Trophoblast cell (in vitro differentiated cells and primary cell): Measurements from ENCODE around the gene CARNS1.

Experiments
- DNase-seq, 2 donors: peaks; one replicate each; pipeline ENCODE4 v3.0.0-alpha.2; 2016
- H2AFZ ChIP-seq: 2 replicates; pipeline ENCODE4 v1.6.1; 2013; ENCODE audit warnings: low read length, moderate library complexity, mild to moderate bottlenecking; ENCODE audit not compliant: insufficient read depth, poor library complexity
- H2AK5ac ChIP-seq: 2 replicates; pipeline ENCODE4 v1.6.1; 2013; ENCODE audit warnings: mild to moderate bottlenecking, low read length
- H2BK120ac ChIP-seq: 2 replicates; pipeline ENCODE4 v1.6.1; 2013; ENCODE audit warnings: low read length, mild to moderate bottlenecking, moderate library complexity; ENCODE audit not compliant: insufficient read depth, poor library complexity
- H2BK12ac ChIP-seq: 2 replicates; pipeline ENCODE4 v1.6.1; 2013; ENCODE audit warnings: mild to moderate bottlenecking, low read length, moderate library complexity
- H2BK5ac ChIP-seq: 2 replicates; pipeline ENCODE4 v1.6.1; 2013; ENCODE audit warnings: low read length, low read depth, moderate library complexity, mild to moderate bottlenecking; ENCODE audit not compliant: poor library complexity
- H3K14ac ChIP-seq: 2 replicates; pipeline ENCODE4 v1.6.1; 2013; ENCODE audit warnings: mild to moderate bottlenecking, low read length
- H3K18ac ChIP-seq: 2 replicates; pipeline ENCODE4 v1.6.1; 2013; ENCODE audit warnings: mild to moderate bottlenecking, low read length
- H3K23ac ChIP-seq: 2 replicates; pipeline ENCODE4 v1.6.1; 2013; ENCODE audit warnings: low read length
- H3K27ac ChIP-seq: 2 replicates; pipeline ENCODE4 v1.5.1; 2013; ENCODE audit warnings: low read depth, mild to moderate bottlenecking, inconsistent platforms, low read length, moderate library complexity
- H3K27me3 ChIP-seq: 2 replicates; pipeline ENCODE4 v1.6.1; 2013; ENCODE audit warnings: inconsistent platforms, mild to moderate bottlenecking, low read length, moderate library complexity; ENCODE audit not compliant: insufficient read depth
- H3K36me3 ChIP-seq, 2 experiments: 1 replicate in 1 of 2; 2 replicates in 1 of 2; pipeline ENCODE4 v1.6.1; 2013; ENCODE audit warnings: low read length in 2 of 2, mild to moderate bottlenecking in 2 of 2, moderate library complexity in 1 of 2; ENCODE audit not compliant: insufficient read depth in 2 of 2, control insufficient read depth in 1 of 2
- H3K4ac ChIP-seq: 2 replicates; pipeline ENCODE4 v1.6.1; 2013; ENCODE audit warnings: low read depth, mild to moderate bottlenecking, low read length, moderate library complexity
- H3K4me1 ChIP-seq, 2 experiments: 1 replicate in 1 of 2; 2 replicates in 1 of 2; pipeline ENCODE4 v1.6.1; 2013; ENCODE audit warnings: low read length in 2 of 2, mild to moderate bottlenecking in 2 of 2, moderate library complexity in 1 of 2; ENCODE audit not compliant: insufficient read depth in 2 of 2, control insufficient read depth in 1 of 2
- H3K4me2 ChIP-seq: 2 replicates; pipeline ENCODE4 v1.6.1; 2013; ENCODE audit warnings: inconsistent platforms, mild to moderate bottlenecking, low read length, moderate library complexity
- H3K4me3 ChIP-seq: 2 replicates; pipeline ENCODE4 v1.5.1; 2013; ENCODE audit warnings: mild to moderate bottlenecking, low read depth, low read length, inconsistent platforms
- H3K79me1 ChIP-seq: one replicate; pipeline ENCODE4 v1.6.1; 2013; ENCODE audit warnings: low read length
- H3K79me2 ChIP-seq: 2 replicates; pipeline ENCODE4 v1.6.1; 2013; ENCODE audit warnings: low read length, mild to moderate bottlenecking; ENCODE audit not compliant: control insufficient read depth, insufficient read depth, poor library complexity
- H3K9ac ChIP-seq: 2 replicates; pipeline ENCODE4 v1.6.1; 2013; ENCODE audit warnings: mild to moderate bottlenecking, low read length
- H3K9me3 ChIP-seq: 2 replicates; pipeline ENCODE4 v1.6.1; 2013; ENCODE audit warnings: low read depth, mild to moderate bottlenecking, control low read depth, inconsistent platforms, low read length; ENCODE audit not compliant: insufficient read depth
- H4K12ac ChIP-seq: 2 replicates; pipeline ENCODE4 v1.6.1; 2013; ENCODE audit warnings: low read depth, mild to moderate bottlenecking, low read length, moderate library complexity
- H4K8ac ChIP-seq: 2 replicates; pipeline ENCODE4 v1.6.1; 2013; ENCODE audit warnings: low read depth, mild to moderate bottlenecking, low read length, moderate library complexity
- H4K91ac ChIP-seq: one replicate; pipeline ENCODE4 v1.6.1; 2013; ENCODE audit warnings: low read depth, mild to moderate bottlenecking, low read length, moderate library complexity
- WGBS: extraction: QIAGEN DNeasy Blood & Tissue Kit; methylation state at CpG from one replicate; pipeline ENCODE4 v1.1.7; 2013; ENCODE audit warnings: missing lambda C conversion rate; ENCODE audit not compliant: insufficient read length, insufficient coverage; ENCODE audit errors: extremely low coverage; 5-methylcytosine and 5-hydroxymethylcytosine counted together

Gene CARNS1

DNA sequence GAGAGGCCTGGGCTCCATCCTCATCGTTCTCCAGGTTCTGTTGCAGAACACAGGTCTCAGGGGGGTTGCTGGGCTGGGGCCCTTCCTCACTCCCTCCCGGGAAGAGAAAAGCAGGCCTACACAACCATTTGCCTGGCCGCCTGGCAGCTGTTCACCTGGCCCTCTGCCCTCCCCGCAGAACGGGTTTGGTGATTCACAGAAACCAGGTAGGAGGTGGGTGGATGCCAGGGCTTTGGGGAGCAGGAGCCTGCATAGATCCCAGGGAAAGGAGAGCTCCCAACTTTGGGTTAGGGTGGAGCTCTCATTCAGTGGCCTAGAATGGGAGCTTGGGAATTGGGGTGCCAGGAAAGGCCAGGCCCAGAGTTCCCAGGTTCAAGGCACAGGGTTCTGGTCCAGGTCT lies 52.6 kb downstream of the CARNS1 start:
- Histone ChIP-seq H2BK12ac (no peak overlapping the region), H2BK120ac (no peak overlapping the region), H3K27me3 (no peaks in the 10 kb centered on the region), H3K9me3 (peaks cover 2% of the 10 kb centered on the region), H3K14ac (no peak overlapping the region), H3K23ac (no peak overlapping the region), H3K79me2 (peaks cover 15% of the 10 kb centered on the region), H3K4ac (no peak overlapping the region), H3K18ac (peak overlapping the region; percentile 95), H4K91ac (no peak overlapping the region), H3K4me1 (peaks cover 18 to 28% of the 10 kb centered on the region in 2 experiments), H3K79me1 (peaks cover 23% of the 10 kb centered on the region), H4K12ac (peak overlapping the region; percentile 45), H3K27ac (no peak overlapping the region), H4K8ac (peak overlapping the region; percentile 8), H2AK5ac (peak overlapping the region; percentile 27), H3K4me2 (peak overlapping the region; percentile 87), H3K4me3 (peak overlapping the region; percentile 88), H3K9ac (no peak overlapping the region), H3K36me3 (no peaks in the 10 kb centered on the region), H2BK5ac (no peak overlapping the region), H2AFZ (no peak overlapping the region)
- WGBS = no CpG with 5 or more reads among the region's 5 CpGs
- peak in 1 of 2 donors; percentile 68 for DNase-seq

DNA sequence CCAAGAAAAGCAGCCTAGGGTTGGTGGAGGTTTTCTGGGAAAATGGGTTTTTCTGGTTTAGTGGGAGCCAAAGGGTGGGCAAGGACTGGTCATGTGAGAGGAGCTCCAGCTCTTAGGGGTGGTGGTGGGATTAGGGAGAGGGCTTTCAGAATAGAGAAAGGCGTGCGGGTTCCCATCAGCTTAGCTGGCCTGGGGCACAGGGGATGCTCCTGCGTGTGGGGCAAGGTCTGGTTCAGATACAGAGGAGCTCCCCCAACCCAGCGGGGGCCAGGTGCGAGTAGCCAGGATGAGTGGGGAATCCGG lies 52.9 kb downstream of the CARNS1 start:
- Histone ChIP-seq H4K12ac (peak overlapping the region; percentile 45), H3K14ac (peak overlapping the region; percentile 86), H4K91ac (peak overlapping the region; percentile 67), H4K8ac (peak overlapping the region; percentile 86), H3K9me3 (peaks cover 2% of the 10 kb centered on the region), H3K9ac (peak overlapping the region; percentile 88), H2AK5ac (peak overlapping the region; percentile 67), H2AFZ (no peak overlapping the region), H3K79me1 (peaks cover 23% of the 10 kb centered on the region), H3K79me2 (peaks cover 15% of the 10 kb centered on the region), H3K4ac (peak overlapping the region; percentile 38), H2BK120ac (peak overlapping the region; percentile 59), H3K27me3 (no peaks in the 10 kb centered on the region), H2BK5ac (peak overlapping the region; percentile 55), H3K4me3 (peak overlapping the region; percentile 88), H3K4me1 (peaks cover 18 to 28% of the 10 kb centered on the region in 2 experiments), H3K18ac (peak overlapping the region; percentile 95), H3K4me2 (peak overlapping the region; percentile 87), H3K36me3 (no peaks in the 10 kb centered on the region), H3K23ac (no peak overlapping the region), H2BK12ac (no peak overlapping the region), H3K27ac (no peak overlapping the region)
- no peak for DNase-seq
- WGBS = no CpG with 5 or more reads among the region's 6 CpGs

DNA sequence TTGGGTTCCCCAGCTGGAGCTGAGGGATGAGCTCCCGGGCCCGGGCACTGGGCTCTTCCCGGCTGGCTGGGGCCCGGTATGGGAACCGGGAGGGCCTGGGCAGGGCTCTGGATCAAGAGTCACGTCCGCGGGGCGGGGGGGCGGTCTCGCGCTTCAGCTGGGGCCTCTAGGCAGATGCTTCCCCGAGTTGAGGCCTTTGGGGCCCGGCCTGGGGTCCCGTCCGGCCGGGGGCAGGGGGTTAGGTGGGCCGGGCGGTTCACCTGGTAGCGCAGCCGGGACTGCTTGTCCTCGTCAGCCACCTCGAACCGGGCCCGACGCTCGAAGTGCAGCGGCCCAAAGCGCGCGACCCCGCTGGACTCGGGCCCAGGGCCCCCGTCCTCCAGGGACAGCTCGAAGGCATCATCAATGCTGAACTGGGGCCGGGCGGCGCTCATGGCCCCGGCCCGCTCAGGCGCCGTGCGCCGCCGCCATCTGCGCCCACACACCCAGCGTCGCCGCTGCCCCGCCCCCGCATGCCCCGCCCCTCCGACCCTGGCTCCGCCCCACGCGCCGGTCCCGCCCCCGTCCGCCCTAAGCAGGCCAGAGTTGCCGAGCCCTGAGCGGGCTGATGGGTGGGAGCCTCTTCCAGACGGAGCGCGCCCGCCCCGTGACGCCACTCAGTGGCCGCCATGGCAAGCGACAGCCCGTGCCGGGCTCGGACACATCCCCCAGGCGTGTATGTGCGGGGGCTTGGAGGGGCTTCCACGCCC lies 53.5 kb downstream of the CARNS1 start, which contains the start of gene TMEM134:
Gene TMEM134 (minus strand): TSS at position 493 of the 749 bp plus-strand sequence. CDS start 59 bp downstream, at position 434.
- peaks cover 15 to 25% of the 10 kb centered on the region in 2 experiments for H3K4me1 ChIP-seq
- H4K91ac ChIP-seq = peak within 1 kb of the TSS; percentile 67
- peak within 1 kb of the TSS; percentile 36 for H3K27ac ChIP-seq
- H2BK12ac ChIP-seq = no peak within 1 kb of the TSS
- H3K4me2 ChIP-seq = peak within 1 kb of the TSS; percentile 92
- H3K36me3 ChIP-seq = no peaks in the 10 kb centered on the region
- H3K9ac ChIP-seq = peak within 1 kb of the TSS; percentile 88
- H3K79me1 ChIP-seq = peaks cover 19% of the 10 kb centered on the region
- H2AK5ac ChIP-seq = peak within 1 kb of the TSS; percentile 67
- peaks cover 2% of the 10 kb centered on the region for H3K9me3 ChIP-seq
- peak within 1 kb of the TSS; percentile 88 for H3K4me3 ChIP-seq
- H4K8ac ChIP-seq = peak within 1 kb of the TSS; percentile 100
- H3K79me2 ChIP-seq = peaks cover 13% of the 10 kb centered on the region
- H3K14ac ChIP-seq = peak within 1 kb of the TSS; percentile 86
- no peaks in the 10 kb centered on the region for H3K27me3 ChIP-seq
- peak within 1 kb of the TSS; percentile 98 for H4K12ac ChIP-seq
- peak within 1 kb of the TSS; percentile 95 for H3K18ac ChIP-seq
- DNase-seq = peak; percentile 88 to 94
- H3K4ac ChIP-seq = peak within 1 kb of the TSS; percentile 38
- peak within 1 kb of the TSS; percentile 57 for H2AFZ ChIP-seq
- H2BK120ac ChIP-seq = peak within 1 kb of the TSS; percentile 59
- no CpG with 5 or more reads among the region's 76 CpGs for WGBS
- H2BK5ac ChIP-seq = peak within 1 kb of the TSS; percentile 55
- no peak within 1 kb of the TSS for H3K23ac ChIP-seq

DNA sequence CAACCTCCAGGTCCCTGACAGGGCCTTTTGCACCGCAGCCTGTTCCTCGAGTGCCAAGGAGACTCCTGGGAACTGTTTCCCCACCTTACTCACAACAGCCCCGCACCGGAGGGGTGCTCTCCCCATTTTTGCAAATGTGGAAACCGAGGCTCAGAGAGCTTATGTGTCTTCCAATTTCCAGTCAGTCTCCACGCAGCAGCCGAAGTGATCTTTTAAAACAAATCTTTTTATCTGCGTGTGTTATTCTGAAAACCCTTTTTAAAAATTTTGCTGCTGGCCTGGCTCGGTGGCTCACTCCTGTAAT lies 54.0 kb downstream of the CARNS1 start:
- H2BK120ac ChIP-seq = peak overlapping the region; percentile 52
- H3K4me3 ChIP-seq = peak overlapping the region; percentile 65
- H4K91ac ChIP-seq = peak overlapping the region; percentile 64
- peak overlapping the region; percentile 26 for H3K4ac ChIP-seq
- peak overlapping the region; percentile 2 for H2BK5ac ChIP-seq
- H3K4me2 ChIP-seq = peak overlapping the region; percentile 92
- H2BK12ac ChIP-seq = no peak overlapping the region
- DNase-seq = no peak
- no peak overlapping the region for H3K23ac ChIP-seq
- peak overlapping the region; percentile 31 for H3K18ac ChIP-seq
- peak overlapping the region; percentile 98 for H4K12ac ChIP-seq
- no peaks in the 10 kb centered on the region for H3K27me3 ChIP-seq
- peak overlapping the region; percentile 20 for H3K14ac ChIP-seq
- H3K79me1 ChIP-seq = peaks cover 14% of the 10 kb centered on the region
- peaks cover 11% of the 10 kb centered on the region for H3K79me2 ChIP-seq
- H3K9me3 ChIP-seq = peaks cover 2% of the 10 kb centered on the region
- peak overlapping the region; percentile 73 for H3K9ac ChIP-seq
- H3K4me1 ChIP-seq = peaks cover 10 to 20% of the 10 kb centered on the region in 2 experiments
- H3K36me3 ChIP-seq = no peaks in the 10 kb centered on the region
- peak overlapping the region; percentile 100 for H4K8ac ChIP-seq
- H2AFZ ChIP-seq = peak overlapping the region; percentile 7
- peak overlapping the region; percentile 36 for H3K27ac ChIP-seq
- no CpG with 5 or more reads among the region's 9 CpGs for WGBS
- H2AK5ac ChIP-seq = no peak overlapping the region
